HepG2 (cell line): ENCODE data around the gene WIF1. TPM values are rescaled to one million over a fixed set of nuclear protein-coding genes. Genes with fewer than 3 reads are reported as not detected.
A peak's percentile ranks its signal among the peaks of the same experiment; 100 is the strongest.

Experiments used
- AFF4 ChIP-seq: sonication (generic); formaldehyde crosslinking; IDR thresholded peaks from 2 replicates; pipeline ENCODE4 v1.4.0; 2020; ENCODE audit warnings: missing genetic modification reagents
- ARNTL ChIP-seq: sonication (generic); formaldehyde crosslinking; IDR thresholded peaks from 2 replicates; pipeline ENCODE4 v1.4.0; 2020; ENCODE audit warnings: mild to moderate bottlenecking, missing genetic modification reagents
- ATF3 ChIP-seq: sonication (generic); formaldehyde crosslinking; IDR thresholded peaks from 2 replicates; pipeline ENCODE4 v1.4.0; 2020; ENCODE audit warnings: missing genetic modification reagents
- CHD2 ChIP-seq: IDR thresholded peaks from 2 replicates; pipeline ENCODE4 v1.6.1; 2011; ENCODE audit warnings: low read depth, low read length, improper control_type of control experiment
- FOXM1 ChIP-seq: sonication (generic); formaldehyde crosslinking; IDR thresholded peaks from 2 replicates; pipeline ENCODE4 v1.5.0; 2020; ENCODE audit warnings: missing genetic modification reagents
- HMG20A ChIP-seq: IDR thresholded peaks from 2 replicates; pipeline ENCODE4 v1.6.1; 2016; ENCODE audit warnings: borderline replicate concordance
- HNF4A ChIP-seq: sonication (generic); formaldehyde crosslinking; IDR thresholded peaks from 2 replicates; pipeline ENCODE4 v1.4.0; 2020; ENCODE audit warnings: missing genetic modification reagents
- HOXA9 ChIP-seq: sonication (generic); formaldehyde crosslinking; IDR thresholded peaks from 2 replicates; pipeline ENCODE4 v1.8.1; 2022; ENCODE audit warnings: missing genetic modification reagents, mild to moderate bottlenecking, moderate library complexity, borderline replicate concordance
- MBNL3 ChIP-seq: fragments of 250-450 bp; sonication (Bioruptor Pico); conservative IDR thresholded peaks from 2 replicates; pipeline ENCODE4 v1.8.0; 2022; ENCODE audit warnings: mild to moderate bottlenecking, inconsistent platforms
- MIER3 ChIP-seq: IDR thresholded peaks from 2 replicates; pipeline ENCODE4 v1.6.1; 2016; ENCODE audit warnings: missing compliant biosample characterization, borderline replicate concordance
- MZF1 ChIP-seq: sonication (generic); formaldehyde crosslinking; IDR thresholded peaks from 2 replicates; pipeline ENCODE4 v1.8.1; 2023; ENCODE audit warnings: mild to moderate bottlenecking, missing genetic modification reagents, borderline replicate concordance
- NFE2L2 ChIP-seq: fragments of 150-350 bp; IDR thresholded peaks from 2 replicates; pipeline ENCODE4 v1.6.1; 2014; ENCODE audit warnings: low read length
- NPAS2 ChIP-seq: sonication (generic); formaldehyde crosslinking; IDR thresholded peaks from 2 replicates; pipeline ENCODE4 v1.8.0; 2022; ENCODE audit warnings: mild to moderate bottlenecking, missing genetic modification reagents, borderline replicate concordance
- PRMT3 ChIP-seq: sonication (generic); formaldehyde crosslinking; IDR thresholded peaks from 2 replicates; pipeline ENCODE4 v1.8.1; 2022; ENCODE audit warnings: low read depth, mild to moderate bottlenecking, moderate library complexity, missing genetic modification reagents, borderline replicate concordance
- SRY ChIP-seq: sonication (generic); formaldehyde crosslinking; IDR thresholded peaks from 2 replicates; pipeline ENCODE4 v1.8.0; 2022; ENCODE audit warnings: mild to moderate bottlenecking, missing genetic modification reagents
- THAP11 ChIP-seq: IDR thresholded peaks from 2 replicates; pipeline ENCODE4 v1.6.1; 2016; ENCODE audit warnings: missing biosample characterization, missing genetic modification reagents
- TP53 ChIP-seq: sonication (generic); formaldehyde crosslinking; conservative IDR thresholded peaks from 2 replicates; pipeline ENCODE4 v1.4.0; 2020; ENCODE audit warnings: missing genetic modification reagents
- TRIM24 ChIP-seq: sonication (generic); formaldehyde crosslinking; IDR thresholded peaks from 2 replicates; pipeline ENCODE4 v1.8.0; 2022; ENCODE audit warnings: mild to moderate bottlenecking, missing genetic modification reagents
- ZBTB7B ChIP-seq: sonication (generic); formaldehyde crosslinking; IDR thresholded peaks from 2 replicates; pipeline ENCODE4 v1.4.0; 2020; ENCODE audit warnings: missing genetic modification reagents
- ZNF24 ChIP-seq: fragments of 450-650 bp; IDR thresholded peaks from 2 replicates; pipeline ENCODE4 v1.6.1; 2017; ENCODE audit warnings: antibody characterized with exemption, mild to moderate bottlenecking
- ZNF530 ChIP-seq: sonication (generic); formaldehyde crosslinking; IDR thresholded peaks from 2 replicates; pipeline ENCODE4 v1.5.0; 2020; ENCODE audit warnings: low read depth, mild to moderate bottlenecking, missing genetic modification reagents
- ZNF75D ChIP-seq: sonication (generic); formaldehyde crosslinking; IDR thresholded peaks from 2 replicates; pipeline ENCODE4 v1.8.1; 2023; ENCODE audit warnings: missing genetic modification reagents, mild to moderate bottlenecking, borderline replicate concordance
- ZSCAN22 ChIP-seq: sonication (generic); formaldehyde crosslinking; IDR thresholded peaks from 2 replicates; pipeline ENCODE4 v1.4.0; 2020; ENCODE audit warnings: mild to moderate bottlenecking, missing genetic modification reagents
- ZSCAN29 ChIP-seq: sonication (generic); formaldehyde crosslinking; conservative IDR thresholded peaks from 2 replicates; pipeline ENCODE4 v1.4.0; 2020; ENCODE audit warnings: mild to moderate bottlenecking, missing genetic modification reagents
- polyA plus RNA-seq, 8 experiments: library from polyadenylated mRNA; depleted of rRNA in 3 of 8; stranded (reverse) in 7 of 8; unstranded in 1 of 8; fragments of >200 nt; fragmentation: Illumina TruSeq in 4 of 8; extraction: Trizol in 4 of 8; gene quantifications; 2 replicates each; pipeline versions ENCODE4 v1.2.1 to v1.2.3, GENCODE V29; 2011 to 2016; ENCODE audit warnings: low read depth in 4 of 8, missing spikeins in 1 of 8, mixed read lengths in 1 of 8; ENCODE audit not compliant: insufficient read depth in 1 of 8
- total RNA-seq, 5 experiments: library from RNA; depleted of rRNA; stranded (reverse); fragments of >200 nt; fragmentation: Illumina TruSeq; extraction: Trizol; gene quantifications; 2 replicates each; pipeline ENCODE4 v1.2.3, GENCODE V29; 2016; ENCODE audit warnings: low read depth in 1 of 5

Gene WIF1
- total and polyA plus RNA-seq, 2 of the 13 experiments (the other 11 are each of a cell fraction or from before 2014, with no cell fraction given): not detected

- TF ChIP-seq MIER3 (peak; percentile 54; the same call in 1 of the 2 replicates), AFF4 (peak; percentile 54; the same call in 1 of the 2 replicates), ZBTB7B (CRISPR knock-in tag) (peak; percentile 84; the same call in 1 of the 2 replicates), ZNF530 (CRISPR knock-in tag) (peak; percentile 97), CHD2 (no peak), ZSCAN29 (CRISPR knock-in tag) (0 out of 2 replicates have a peak, but pooled peaks have one; percentile 84), THAP11 (CRISPR knock-in tag) (peak; percentile 84), TP53 (peak; percentile 85; the same call in 1 of the 2 replicates), MBNL3 (CRISPR knock-in tag) (no peak), ZSCAN22 (CRISPR knock-in tag) (peak; percentile 91), FOXM1 (CRISPR knock-in tag) (peak; percentile 96), SRY (CRISPR knock-in tag) (peak; percentile 99), TRIM24 (CRISPR knock-in tag) (no peak), HOXA9 (CRISPR knock-in tag) (peak; percentile 97), ARNTL (CRISPR knock-in tag) (peak; percentile 80; the same call in 1 of the 2 replicates), NPAS2 (0 out of 2 replicates have a peak, but pooled peaks have one; percentile 14), HNF4A (peak; percentile 52; the same call in 1 of the 2 replicates), NFE2L2 (no peak), HMG20A (CRISPR knock-in tag) (peak; percentile 26; the same call in 1 of the 2 replicates), MZF1 (peak; percentile 98), ATF3 (peak; percentile 77), ZNF75D (peak; percentile 95; the same call in 1 of the 2 replicates), PRMT3 (CRISPR knock-in tag) (peak; percentile 98; the same call in 1 of the 2 replicates), ZNF24 (no peak)
These were observed 48.5 kb upstream of the WIF1 start, which contains the start of gene LEMD3 (continued) for GRCh38 chr12:65169320-65170208.
